NCI-H460 (cell line): ENCODE measurements around the gene H2BK1. TPM values are rescaled to one million over a fixed set of nuclear protein-coding genes. Genes with fewer than 3 reads are reported as not detected.

Source experiments
- DNase-seq: peaks from one replicate; pipeline ENCODE4 v3.0.0-alpha.2; 2016; ENCODE audit warnings: low read depth; ENCODE audit errors: extremely low read depth
- total RNA-seq: library from RNA; depleted of rRNA; stranded (reverse); fragments of >200 nt; shearing (Covaris generic); gene quantifications from 2 replicates; pipeline ENCODE4 v1.2.3, GENCODE V29; 2014

H2BK1 gene
- total RNA-seq, 1 experiment from 2014 or later, result not detected

- no peak for DNase-seq
Measured at GRCh38 chr7:151185762-151186639, 24.3 kb downstream of the H2BK1 start.

GRCh38 chr7:151181011-151181431 lies 29.3 kb downstream of the H2BK1 start:
- no peak for DNase-seq

GRCh38 chr7:151179946-151180345 lies 30.3 kb downstream of the H2BK1 start:
- no peak for DNase-seq

GRCh38 chr7:151179287-151179860 lies 30.9 kb downstream of the H2BK1 start:
- no peak for DNase-seq

- no peak for DNase-seq
Measured at GRCh38 chr7:151178831-151179230, 31.5 kb downstream of the H2BK1 start.

- no peak for DNase-seq
Measured at GRCh38 chr7:151178236-151178635, 32.1 kb downstream of the H2BK1 start.

GRCh38 chr7:151177310-151177709 lies 33.0 kb downstream of the H2BK1 start:
- DNase-seq, result no peak

GRCh38 chr7:151176401-151176800 lies 33.9 kb downstream of the H2BK1 start:
- DNase-seq, result no peak

- DNase-seq, result no peak
Measured at GRCh38 chr7:151175793-151176311, 34.4 kb downstream of the H2BK1 start.

- DNase-seq, result no peak
Measured at GRCh38 chr7:151175047-151175792, 35.1 kb downstream of the H2BK1 start.

GRCh38 chr7:151174246-151175046 lies 35.8 kb downstream of the H2BK1 start:
- no peak for DNase-seq

- DNase-seq, result no peak
Measured at GRCh38 chr7:151173386-151174245, 36.7 kb downstream of the H2BK1 start.

GRCh38 chr7:151172273-151173141 lies 37.8 kb downstream of the H2BK1 start:
- DNase-seq, result peak; percentile 72

GRCh38 chr7:151168787-151169162 lies 41.5 kb downstream of the H2BK1 start:
- no peak for DNase-seq

GRCh38 chr7:151168003-151168786 lies 42.1 kb downstream of the H2BK1 start:
- peak; percentile 26 for DNase-seq

GRCh38 chr7:151167197-151167961 lies 42.9 kb downstream of the H2BK1 start, which contains the start of gene GBX1:
GBX1 (minus strand) TSS chr7:151167694; CDS start chr7:151167548, 146 bp downstream.
- no peak for DNase-seq
